ENCODE data around the gene ERBB4. TPM values are rescaled to one million over a fixed set of nuclear protein-coding genes. Genes with fewer than 3 reads are reported as not detected.

The ERBB4 gene
- total RNA-seq, 1 experiment from 2014 or later, result 0.04 TPM

DNA sequence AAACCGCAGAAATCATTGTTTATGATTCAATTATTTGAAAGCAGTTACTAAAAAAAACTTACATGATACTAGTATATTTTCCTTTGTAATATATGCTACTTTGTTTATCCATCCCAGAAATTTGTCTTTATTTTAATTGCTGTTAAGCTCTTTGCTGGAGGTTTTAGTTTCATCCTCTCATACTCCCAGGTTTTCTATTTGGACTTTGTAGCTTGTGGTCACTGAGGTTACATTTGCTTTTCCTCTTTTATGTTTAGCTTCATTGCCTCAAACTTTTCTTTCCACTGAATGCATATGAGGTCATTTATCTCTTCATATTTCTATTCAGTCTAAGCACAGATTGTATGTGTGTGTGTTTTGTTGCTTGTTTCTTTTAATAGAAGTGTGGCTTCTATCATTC is 89.9 kb downstream of the ERBB4 start:
- Histone ChIP-seq H3K18ac (ENCODE audit: insufficient read length, low read depth, low read length) (no peak overlapping the region), H4K91ac (ENCODE audit: insufficient read length, low read depth, low read length) (no peak overlapping the region), H3K23ac (ENCODE audit: insufficient read length, low read depth, low read length) (no peak overlapping the region), H3K4me1 (ENCODE audit: insufficient read depth, low read length) (no peaks in the 10 kb centered on the region; the same call in 1 of the 2 replicates), H3K23me2 (ENCODE audit: insufficient read length, low read depth, low read length, poor library complexity, severe bottlenecking) (no peaks in the 10 kb centered on the region), H3K27me3 (ENCODE audit: insufficient read depth, low read length) (no peaks in the 10 kb centered on the region), H2AK5ac (ENCODE audit: insufficient read length, low read length) (no peak overlapping the region), H3K9ac (ENCODE audit: extremely low read depth, insufficient read length, low read length) (no peak overlapping the region), H3K4ac (ENCODE audit: low read depth, low read length) (no peak overlapping the region), H3K9me3 (ENCODE audit: control insufficient read depth, low read depth, low read length) (no peaks in the 10 kb centered on the region), H2BK15ac (ENCODE audit: low read depth, low read length) (no peak overlapping the region), H3T11ph (ENCODE audit: low read length) (no peak overlapping the region), H3K4me2 (ENCODE audit: insufficient read depth, insufficient read length, low read length) (no peak overlapping the region), H4K5ac (ENCODE audit: insufficient read length, low read depth, low read length) (no peak overlapping the region), H2BK20ac (ENCODE audit: low read depth, low read length, poor library complexity, severe bottlenecking) (no peak overlapping the region), H4K8ac (replicated peaks; ENCODE audit: insufficient read length, low read depth, low read length) (no peak overlapping the region), H3K14ac (ENCODE audit: insufficient read depth, low read length) (no peak overlapping the region), H3K79me2 (ENCODE audit: insufficient read depth, low read length) (no peaks in the 10 kb centered on the region), H3K27ac (ENCODE audit: insufficient read length, low read depth, low read length) (no peak overlapping the region), H3K56ac (ENCODE audit: insufficient read length, low read depth, low read length) (no peak overlapping the region), H2BK5ac (ENCODE audit: insufficient read length, low read length) (no peak overlapping the region), H3K79me1 (ENCODE audit: insufficient read depth, low read depth, low read length, poor library complexity, severe bottlenecking) (no peaks in the 10 kb centered on the region), H2AFZ (ENCODE audit: low read length) (no peak overlapping the region), H2BK12ac (ENCODE audit: insufficient read length, low read depth, low read length) (no peak overlapping the region), H4K20me1 (ENCODE audit: control insufficient read depth, insufficient read depth, insufficient read length) (no peaks in the 10 kb centered on the region), H2BK120ac (ENCODE audit: low read depth, low read length, poor library complexity, severe bottlenecking) (no peak overlapping the region)
- H3K36me3 Mint-ChIP-seq (ENCODE audit: insufficient read depth in 1 of 3, low read depth in 3 of 3), result no peaks in the 10 kb centered on the region
- H3K27ac Mint-ChIP-seq, result no peak overlapping the region
- no peaks in the 10 kb centered on the region for H3K9me3 Mint-ChIP-seq
- no CpG with 5 or more reads among the region's 1 CpG for WGBS (ENCODE audit: extremely low coverage, insufficient read length, low lambda C conversion rate)
- no peaks in the 10 kb centered on the region for H3K27me3 Mint-ChIP-seq (ENCODE audit: low read depth)
- no peak for DNase-seq
- peaks cover 5 to 6% of the 10 kb centered on the region in 2 experiments for H3K4me1 Mint-ChIP-seq
- TF ChIP-seq, protein P1, sequence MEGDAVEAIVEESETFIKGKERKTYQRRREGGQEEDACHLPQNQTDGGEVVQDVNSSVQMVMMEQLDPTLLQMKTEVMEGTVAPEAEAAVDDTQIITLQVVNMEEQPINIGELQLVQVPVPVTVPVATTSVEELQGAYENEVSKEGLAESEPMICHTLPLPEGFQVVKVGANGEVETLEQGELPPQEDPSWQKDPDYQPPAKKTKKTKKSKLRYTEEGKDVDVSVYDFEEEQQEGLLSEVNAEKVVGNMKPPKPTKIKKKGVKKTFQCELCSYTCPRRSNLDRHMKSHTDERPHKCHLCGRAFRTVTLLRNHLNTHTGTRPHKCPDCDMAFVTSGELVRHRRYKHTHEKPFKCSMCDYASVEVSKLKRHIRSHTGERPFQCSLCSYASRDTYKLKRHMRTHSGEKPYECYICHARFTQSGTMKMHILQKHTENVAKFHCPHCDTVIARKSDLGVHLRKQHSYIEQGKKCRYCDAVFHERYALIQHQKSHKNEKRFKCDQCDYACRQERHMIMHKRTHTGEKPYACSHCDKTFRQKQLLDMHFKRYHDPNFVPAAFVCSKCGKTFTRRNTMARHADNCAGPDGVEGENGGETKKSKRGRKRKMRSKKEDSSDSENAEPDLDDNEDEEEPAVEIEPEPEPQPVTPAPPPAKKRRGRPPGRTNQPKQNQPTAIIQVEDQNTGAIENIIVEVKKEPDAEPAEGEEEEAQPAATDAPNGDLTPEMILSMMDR (conservative IDR thresholded peaks at IDR 0.05), result no peak
- no peak overlapping the region for H3K4me3 Mint-ChIP-seq

Measured in H9 (cell line).